ENCODE data around the gene CCDC183. TPM values are rescaled to one million over a fixed set of nuclear protein-coding genes. Genes with fewer than 3 reads are reported as not detected.

The CCDC183 gene
- total RNA-seq, 1 donor from 2014 or later, result 2.8 TPM

DNA sequence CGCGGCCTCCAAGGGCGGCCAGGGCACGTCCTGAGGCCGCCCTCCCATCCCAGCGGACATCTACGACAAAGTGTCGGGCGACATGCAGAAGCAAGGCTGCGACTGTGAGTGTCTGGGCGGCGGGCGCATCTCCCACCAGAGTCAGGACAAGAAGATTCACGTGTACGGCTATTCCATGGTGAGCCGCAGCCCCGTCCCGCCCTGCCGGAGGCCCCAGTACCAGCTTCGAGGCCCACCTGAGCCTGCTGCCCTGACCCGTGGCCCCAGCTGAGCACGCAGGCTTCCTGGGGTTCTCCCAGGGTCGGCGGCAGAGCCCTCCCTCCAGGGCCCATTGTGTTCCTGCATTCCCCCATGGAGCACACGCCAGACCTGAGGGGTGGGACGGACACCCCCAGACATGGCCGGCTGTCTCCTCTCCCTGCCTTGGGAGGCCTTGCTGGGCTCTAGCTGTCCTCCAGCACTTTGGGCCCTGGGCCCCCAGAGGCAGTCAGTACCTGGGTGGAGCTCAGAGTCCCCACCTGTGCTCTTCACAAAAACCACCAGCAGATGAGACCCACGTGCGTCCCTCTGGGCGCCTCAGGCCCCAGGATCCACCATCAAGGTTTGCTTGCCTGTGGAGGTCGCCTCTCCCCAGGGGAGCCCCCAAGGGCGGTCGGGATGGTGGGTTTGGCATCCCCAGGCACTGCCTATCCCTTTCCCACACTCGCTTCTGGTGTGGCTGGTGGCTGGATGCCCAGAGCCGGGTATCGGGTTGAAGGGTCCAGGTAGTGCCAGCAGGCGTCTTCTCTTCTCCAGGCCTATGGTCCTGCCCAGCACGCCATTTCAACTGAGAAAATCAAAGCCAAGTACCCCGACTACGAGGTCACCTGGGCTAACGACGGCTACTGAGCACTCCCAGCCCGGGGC lies 54.1 kb downstream of the CCDC183 start:
- DNase-seq, result no peak

DNA sequence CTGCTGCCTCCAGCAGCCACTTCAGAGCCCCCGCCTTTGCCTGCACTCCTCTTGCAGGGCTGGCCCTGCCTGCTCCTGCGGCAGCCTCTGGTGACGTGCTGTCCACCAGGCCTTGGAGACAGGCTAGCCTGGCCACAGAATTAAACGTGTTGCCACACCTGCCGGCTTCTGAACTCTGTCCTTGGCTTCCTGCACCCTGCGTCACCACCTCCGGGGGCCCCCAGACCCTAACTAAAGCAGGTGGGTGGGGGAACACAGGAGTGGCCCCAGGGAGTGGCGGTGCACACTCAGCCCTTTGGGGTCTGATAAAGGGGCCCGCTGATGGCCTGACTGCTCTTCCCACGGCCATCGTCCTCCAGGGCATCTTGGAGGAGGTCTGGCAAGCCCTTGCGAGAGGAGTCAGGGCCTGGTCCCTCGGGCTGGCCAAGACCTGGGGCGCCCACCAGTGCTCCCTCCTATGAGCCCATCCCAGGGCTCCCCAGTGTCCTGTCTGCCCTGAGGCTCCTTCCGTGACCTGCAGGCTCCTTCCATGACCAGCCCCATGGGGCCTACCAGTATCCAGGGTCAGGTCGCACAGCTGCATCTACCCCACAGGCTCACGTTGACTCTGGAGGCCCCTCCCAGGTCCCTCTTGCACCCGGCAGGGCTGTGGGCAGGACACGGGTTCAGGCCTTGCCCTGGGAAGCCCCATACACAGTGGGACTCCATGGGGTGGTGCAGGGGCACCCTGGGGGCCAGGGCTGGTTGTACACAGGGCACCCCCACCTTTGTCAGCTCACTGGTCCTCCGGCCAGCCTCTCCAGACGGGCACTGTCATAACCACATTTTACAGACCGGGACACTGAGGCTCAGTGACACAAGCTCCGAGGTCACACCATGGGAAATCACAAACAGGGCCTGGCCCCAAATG lies 55.0 kb downstream of the CCDC183 start:
- no peak for DNase-seq

DNA sequence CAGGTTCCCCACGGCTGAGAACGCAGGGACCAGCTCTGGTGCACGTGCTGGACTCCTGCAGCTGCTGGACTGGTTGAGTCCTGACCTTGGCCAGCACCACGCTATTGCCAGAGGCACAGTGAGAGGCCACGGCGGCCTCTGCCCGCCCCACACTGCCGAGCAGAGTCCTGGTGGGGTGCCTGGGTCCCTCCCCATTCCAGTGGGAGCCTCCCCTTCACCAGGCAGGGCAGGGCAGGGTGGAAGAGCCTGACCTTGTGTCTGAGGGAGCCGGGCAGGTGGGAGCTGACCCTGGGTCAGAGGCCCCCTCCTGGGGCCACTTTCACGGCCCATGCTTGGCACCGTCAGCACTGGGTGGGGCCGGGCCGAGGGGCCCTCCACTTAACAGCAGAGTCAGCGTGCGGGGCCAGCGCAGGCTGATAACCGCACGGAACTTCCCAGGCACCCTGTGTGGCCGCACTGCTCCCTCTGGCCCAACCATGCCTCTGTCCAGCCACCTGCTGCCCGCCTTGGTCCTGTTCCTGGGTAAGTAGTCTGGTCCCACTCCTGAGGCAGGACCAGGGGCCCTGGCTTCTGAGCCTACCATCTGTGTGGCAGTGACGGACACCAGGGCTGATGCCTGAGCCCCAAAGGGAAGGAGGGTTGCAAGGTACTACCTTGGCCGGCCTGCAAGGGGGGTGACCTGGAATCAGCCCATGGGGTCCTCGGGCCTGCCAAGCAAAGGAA lies 56.0 kb downstream of the CCDC183 start, which contains the start of gene MAMDC4:
Gene MAMDC4, plus strand, starts transcription at position 406 of the 723 bp plus-strand sequence. Its CDS starts 71 bp downstream, at position 477.
- no peak for DNase-seq

DNA sequence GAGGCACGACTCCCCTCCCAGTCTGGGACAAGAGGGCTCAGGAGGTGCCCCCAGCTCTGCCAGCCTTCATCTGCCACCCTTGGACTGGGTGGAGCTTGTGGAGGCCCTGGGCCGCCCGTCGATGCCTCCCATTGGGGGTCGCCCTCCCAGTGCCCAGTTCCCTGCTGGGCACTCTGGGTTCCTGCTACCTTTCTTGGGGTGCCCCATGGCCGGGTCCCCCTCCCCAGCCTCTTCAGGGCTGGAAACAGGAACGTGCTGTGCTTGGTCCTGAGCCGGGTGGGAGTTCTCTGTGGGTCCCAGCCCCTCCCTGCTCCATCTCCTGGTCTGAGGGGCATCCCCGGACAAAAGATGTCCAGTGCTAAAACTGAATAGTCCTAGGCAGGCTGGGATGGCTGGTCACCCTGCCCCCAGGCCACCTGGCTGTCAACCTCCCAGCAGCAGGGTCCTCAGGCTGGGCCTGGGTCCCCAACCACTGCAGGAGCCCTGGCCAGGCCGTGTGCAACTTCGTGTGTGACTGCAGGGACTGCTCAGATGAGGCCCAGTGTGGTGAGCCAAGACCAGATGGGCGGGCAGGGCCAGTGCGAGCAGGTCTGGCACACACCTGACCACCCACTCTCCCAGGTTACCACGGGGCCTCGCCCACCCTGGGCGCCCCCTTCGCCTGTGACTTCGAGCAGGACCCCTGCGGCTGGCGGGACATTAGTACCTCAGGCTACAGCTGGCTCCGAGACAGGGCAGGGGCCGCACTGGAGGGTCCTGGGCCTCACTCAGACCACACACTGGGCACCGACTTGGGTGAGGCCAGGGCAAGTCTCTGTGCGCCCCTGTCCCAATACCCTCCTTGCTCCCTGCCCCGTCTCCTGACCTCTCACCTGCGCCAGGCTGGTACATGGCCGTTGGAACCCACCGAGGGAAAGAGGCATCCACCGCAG lies 56.8 kb downstream of the CCDC183 start:
- DNase-seq, result no peak

DNA sequence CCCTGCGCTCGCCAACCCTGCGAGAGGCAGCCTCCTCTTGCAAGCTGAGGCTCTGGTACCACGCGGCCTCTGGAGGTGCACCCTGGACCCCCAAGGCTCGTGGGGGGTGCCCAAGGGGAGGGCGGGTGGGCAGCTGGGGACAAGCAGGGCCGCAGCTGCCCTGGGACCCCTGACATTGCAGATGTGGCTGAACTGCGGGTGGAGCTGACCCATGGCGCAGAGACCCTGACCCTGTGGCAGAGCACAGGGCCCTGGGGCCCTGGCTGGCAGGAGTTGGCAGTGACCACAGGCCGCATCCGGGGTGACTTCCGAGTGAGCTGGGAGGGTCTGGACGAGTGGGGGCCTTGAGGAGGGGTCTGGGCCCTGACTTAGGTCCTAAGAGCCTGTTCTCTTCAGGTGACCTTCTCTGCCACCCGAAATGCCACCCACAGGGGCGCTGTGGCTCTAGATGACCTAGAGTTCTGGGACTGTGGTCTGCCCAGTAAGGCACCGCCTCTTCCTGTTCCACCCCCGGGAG lies 57.5 kb downstream of the CCDC183 start:
- no peak for DNase-seq

DNA sequence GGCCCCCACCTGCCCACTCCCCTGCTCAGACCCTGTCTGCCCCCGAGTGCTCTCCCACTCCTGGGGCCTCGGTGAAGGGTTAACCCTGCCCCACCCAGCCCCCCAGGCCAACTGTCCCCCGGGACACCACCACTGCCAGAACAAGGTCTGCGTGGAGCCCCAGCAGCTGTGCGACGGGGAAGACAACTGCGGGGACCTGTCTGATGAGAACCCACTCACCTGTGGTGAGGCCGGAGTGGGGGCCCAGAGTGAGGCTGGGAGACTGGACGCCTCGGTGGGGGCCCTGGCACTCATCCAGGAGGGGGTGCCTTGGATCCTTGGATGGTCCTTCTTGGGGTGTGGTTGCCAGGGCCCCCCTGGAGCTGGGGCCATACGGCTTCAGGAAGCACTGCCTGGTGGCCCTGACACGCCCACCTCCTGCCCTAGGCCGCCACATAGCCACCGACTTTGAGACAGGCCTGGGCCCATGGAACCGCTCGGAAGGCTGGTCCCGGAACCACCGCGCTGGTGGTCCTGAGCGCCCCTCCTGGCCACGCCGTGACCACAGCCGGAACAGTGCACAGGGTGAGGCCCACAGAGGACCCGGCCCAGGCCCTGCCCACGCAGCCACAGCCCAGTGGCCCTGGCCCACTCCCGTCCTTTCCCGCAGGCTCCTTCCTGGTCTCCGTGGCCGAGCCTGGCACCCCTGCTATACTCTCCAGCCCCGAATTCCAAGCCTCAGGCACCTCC lies 58.1 kb downstream of the CCDC183 start:
- no peak for DNase-seq

DNA sequence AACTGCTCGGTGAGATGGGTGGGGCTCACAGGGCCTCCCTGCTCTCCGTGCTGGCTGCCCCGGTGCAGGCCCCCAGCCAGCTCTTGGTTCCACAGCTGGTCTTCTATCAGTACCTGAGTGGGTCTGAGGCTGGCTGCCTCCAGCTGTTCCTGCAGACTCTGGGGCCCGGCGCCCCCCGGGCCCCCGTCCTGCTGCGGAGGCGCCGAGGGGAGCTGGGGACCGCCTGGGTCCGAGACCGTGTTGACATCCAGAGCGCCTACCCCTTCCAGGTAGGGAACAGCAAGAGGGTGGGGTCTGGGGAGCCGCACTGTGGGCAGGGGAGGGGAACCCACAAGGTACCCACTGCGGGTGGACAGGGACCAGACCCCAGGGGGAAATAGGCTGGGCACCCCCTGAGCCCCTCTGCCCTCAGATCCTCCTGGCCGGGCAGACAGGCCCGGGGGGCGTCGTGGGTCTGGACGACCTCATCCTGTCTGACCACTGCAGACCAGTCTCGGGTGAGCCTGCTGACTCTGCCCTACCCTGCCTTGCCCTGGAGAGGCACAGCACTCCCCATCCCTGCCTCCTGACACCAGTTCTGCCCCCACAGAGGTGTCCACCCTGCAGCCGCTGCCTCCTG lies 58.8 kb downstream of the CCDC183 start:
- DNase-seq, result no peak

DNA sequence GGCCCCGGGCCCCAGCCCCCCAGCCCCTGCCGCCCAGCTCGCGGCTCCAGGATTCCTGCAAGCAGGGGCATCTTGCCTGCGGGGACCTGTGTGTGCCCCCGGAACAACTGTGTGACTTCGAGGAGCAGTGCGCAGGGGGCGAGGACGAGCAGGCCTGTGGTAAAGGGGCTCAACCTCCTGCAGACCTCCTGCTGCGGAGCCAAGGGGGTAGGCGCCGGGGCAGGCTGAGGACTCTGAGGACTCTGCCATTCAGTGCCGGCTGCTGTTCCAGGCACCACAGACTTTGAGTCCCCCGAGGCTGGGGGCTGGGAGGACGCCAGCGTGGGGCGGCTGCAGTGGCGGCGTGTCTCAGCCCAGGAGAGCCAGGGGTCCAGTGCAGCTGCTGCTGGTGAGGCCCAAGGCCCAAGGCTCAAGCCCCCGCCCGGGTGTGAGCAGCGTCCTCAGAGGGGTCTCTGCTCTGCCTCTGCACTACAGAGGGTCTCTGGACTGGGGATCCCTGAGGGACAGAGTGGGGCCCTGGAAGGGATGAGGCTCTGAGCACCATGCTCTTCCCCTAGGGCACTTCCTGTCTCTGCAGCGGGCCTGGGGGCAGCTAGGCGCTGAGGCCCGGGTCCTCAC lies 59.4 kb downstream of the CCDC183 start:
- no peak for DNase-seq

DNA sequence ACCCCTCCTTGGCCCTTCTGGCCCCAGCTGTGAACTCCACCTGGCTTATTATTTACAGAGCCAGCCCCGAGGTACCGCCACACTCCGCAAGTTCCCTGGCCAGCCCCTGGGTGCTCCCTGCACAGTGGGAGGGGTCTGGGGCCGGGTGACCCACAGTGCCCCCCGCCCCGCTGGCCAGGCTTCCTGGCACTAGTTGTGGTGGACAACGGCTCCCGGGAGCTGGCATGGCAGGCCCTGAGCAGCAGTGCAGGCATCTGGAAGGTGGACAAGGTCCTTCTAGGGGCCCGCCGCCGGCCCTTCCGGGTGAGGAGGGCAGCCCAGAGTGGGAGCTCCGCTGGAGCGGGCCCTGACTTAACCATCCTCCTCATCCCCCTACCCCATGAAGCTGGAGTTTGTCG lies 59.9 kb downstream of the CCDC183 start:
- DNase-seq, result no peak

DNA sequence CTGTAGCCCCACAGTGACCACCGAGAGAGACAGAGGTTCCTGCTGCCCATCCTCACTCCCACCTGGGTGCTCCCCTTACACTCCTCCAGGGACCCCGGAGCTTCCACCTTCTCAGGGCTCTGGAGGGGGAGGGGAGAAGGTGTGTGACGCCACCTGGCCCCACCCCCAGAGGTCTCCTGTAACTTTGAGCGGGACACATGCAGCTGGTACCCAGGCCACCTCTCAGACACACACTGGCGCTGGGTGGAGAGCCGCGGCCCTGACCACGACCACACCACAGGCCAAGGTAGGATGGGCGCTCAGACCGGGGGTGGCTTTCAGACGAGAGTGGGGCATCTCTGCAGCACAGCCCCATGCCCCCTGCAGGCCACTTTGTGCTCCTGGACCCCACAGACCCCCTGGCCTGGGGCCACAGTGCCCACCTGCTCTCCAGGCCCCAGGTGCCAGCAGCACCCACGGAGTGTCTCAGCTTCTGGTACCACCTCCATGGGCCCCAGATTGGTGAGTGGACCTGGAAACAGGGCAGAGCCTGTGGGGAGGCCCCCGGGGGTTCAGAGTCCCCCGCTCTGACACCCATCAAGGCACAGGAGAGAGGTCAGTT lies 60.5 kb downstream of the CCDC183 start:
- DNase-seq, result no peak

DNA sequence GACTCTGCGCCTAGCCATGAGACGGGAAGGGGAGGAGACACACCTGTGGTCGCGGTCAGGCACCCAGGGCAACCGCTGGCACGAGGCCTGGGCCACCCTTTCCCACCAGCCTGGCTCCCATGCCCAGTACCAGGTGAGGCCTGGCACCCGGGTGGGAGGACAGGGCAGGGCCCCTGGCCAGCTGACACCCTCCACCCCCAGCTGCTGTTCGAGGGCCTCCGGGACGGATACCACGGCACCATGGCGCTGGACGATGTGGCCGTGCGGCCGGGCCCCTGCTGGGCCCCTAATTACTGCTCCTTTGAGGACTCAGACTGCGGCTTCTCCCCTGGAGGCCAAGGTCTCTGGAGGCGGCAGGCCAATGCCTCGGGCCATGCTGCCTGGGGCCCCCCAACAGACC lies 61.0 kb downstream of the CCDC183 start:
- no peak for DNase-seq

Small RNA genes lying within 50 kb of the gene (small RNA-seq; reads per million reads assigned to genes)
- gene AL355987.2, result not detected
- gene ATP6V1G1P3, result not detected
- not detected for gene MIR4292
- not detected for gene MIR6722

Other genes starting within 250 kb of the CCDC183 start
- gene EGFL7, start 133.4 kb upstream of the CCDC183 start, total RNA-seq, result 13.7 TPM
- 2.2 TPM for gene AGPAT2, start 108.9 kb upstream of the CCDC183 start, total RNA-seq
- 25.1 TPM for gene DIPK1B, start 83.8 kb upstream of the CCDC183 start, total RNA-seq
- gene LCN10, start 53.4 kb upstream of the CCDC183 start, total RNA-seq, result not detected
- gene LCN6, start 47.8 kb upstream of the CCDC183 start, total RNA-seq, result not detected
- gene LCN8, start 38.1 kb upstream of the CCDC183 start, total RNA-seq, result not detected
- not detected for gene LCN15, start 31.8 kb upstream of the CCDC183 start, total RNA-seq
- gene TMEM141, start 5.0 kb upstream of the CCDC183 start, total RNA-seq, result 15.9 TPM
- gene RABL6, start 11.6 kb downstream of the CCDC183 start, total RNA-seq, result 38.2 TPM
- 0.94 TPM for gene AJM1, start 46.1 kb downstream of the CCDC183 start, total RNA-seq
- gene PHPT1, start 53.1 kb downstream of the CCDC183 start, total RNA-seq, result 76.9 TPM
- gene MAMDC4, start 56.0 kb downstream of the CCDC183 start, total RNA-seq, result 2.5 TPM
- gene EDF1, start 70.0 kb downstream of the CCDC183 start, total RNA-seq, result 96.2 TPM
- gene TRAF2, start 90.2 kb downstream of the CCDC183 start, total RNA-seq, result 8.9 TPM
- 53.7 TPM for gene FBXW5, start 148.4 kb downstream of the CCDC183 start, total RNA-seq
- not detected for gene C8G, start 148.9 kb downstream of the CCDC183 start, total RNA-seq
- gene LCN12, start 155.9 kb downstream of the CCDC183 start, total RNA-seq, result not detected
- 52.1 TPM for gene PTGDS, start 181.2 kb downstream of the CCDC183 start, total RNA-seq
- 0.16 TPM for gene LCNL1, start 186.7 kb downstream of the CCDC183 start, total RNA-seq
- gene PAXX, start 196.1 kb downstream of the CCDC183 start, total RNA-seq, result 13.6 TPM
- 0.31 TPM for gene CLIC3, start 200.2 kb downstream of the CCDC183 start, total RNA-seq
- 20.9 TPM for gene ABCA2, start 231.9 kb downstream of the CCDC183 start, total RNA-seq
- gene FUT7, start 235.8 kb downstream of the CCDC183 start, total RNA-seq, result not detected
- 15.3 TPM for gene NPDC1, start 249.8 kb downstream of the CCDC183 start, total RNA-seq

Measured in occipital lobe (tissue), 3 donors.